Nephron progenitor cell (in vitro differentiated cells): ENCODE results near the gene CHMP3.

Experiments used
- DNase-seq: peaks from one replicate; pipeline ENCODE4 v3.0.0; 2021
- H3K27ac Mint-ChIP-seq: 2 replicates; pipeline ENCODE4 v1.8.0; 2021; ENCODE audit warnings: mild to moderate bottlenecking, moderate library complexity, mixed read lengths
- H3K27me3 Mint-ChIP-seq: 2 replicates; pipeline ENCODE4 v1.8.0; 2021; ENCODE audit warnings: mild to moderate bottlenecking, low read depth, mixed read lengths; ENCODE audit not compliant: poor library complexity
- H3K36me3 Mint-ChIP-seq: 2 replicates; pipeline ENCODE4 v1.8.0; 2021; ENCODE audit warnings: low read depth, mixed read lengths
- H3K4me1 Mint-ChIP-seq: 2 replicates; pipeline ENCODE4 v1.8.0; 2021; ENCODE audit warnings: mixed read lengths
- H3K4me3 Mint-ChIP-seq: 2 replicates; pipeline ENCODE4 v1.8.0; 2021; ENCODE audit warnings: mild to moderate bottlenecking, moderate library complexity, mixed read lengths
- H3K9me3 Mint-ChIP-seq: 2 replicates; pipeline ENCODE4 v1.8.0; 2021; ENCODE audit warnings: mild to moderate bottlenecking, moderate library complexity, mixed read lengths
- CTCF ChIP-seq: fragments of 200-600 bp; sonication (generic); IDR thresholded peaks from 2 replicates; pipeline ENCODE4 v1.5.0; 2021; ENCODE audit warnings: antibody characterized with exemption

CHMP3 gene

GRCh38 chr2:86562922-86563649 lies at the start of gene CHMP3:
TSS of gene CHMP3 (minus strand) at chr2:86563443. CDS start at chr2:86563348, 95 bp downstream.
- Mint-ChIP-seq H3K4me3 (peak within 1 kb of the TSS; percentile 94), H3K27ac (peak within 1 kb of the TSS; percentile 100), H3K36me3 (no peaks in the 10 kb centered on the region), H3K9me3 (peaks cover 25% of the 10 kb centered on the region), H3K4me1 (peaks cover 24% of the 10 kb centered on the region), H3K27me3 (peaks cover 10% of the 10 kb centered on the region)
- no peak for TF ChIP-seq CTCF
- DNase-seq: peak; percentile 92

GRCh38 chr2:86610871-86611270 lies 47.6 kb upstream of the CHMP3 start:
- Mint-ChIP-seq H3K9me3 (no peaks in the 10 kb centered on the region), H3K27me3 (no peaks in the 10 kb centered on the region), H3K36me3 (peaks cover 72% of the 10 kb centered on the region), H3K4me1 (no peaks in the 10 kb centered on the region), H3K4me3 (no peak overlapping the region), H3K27ac (no peak overlapping the region)
- DNase-seq: no peak
- TF ChIP-seq CTCF: no peak

- Mint-ChIP-seq H3K27ac (no peak overlapping the region), H3K27me3 (no peaks in the 10 kb centered on the region), H3K4me1 (no peaks in the 10 kb centered on the region), H3K4me3 (no peak overlapping the region), H3K9me3 (no peaks in the 10 kb centered on the region), H3K36me3 (peaks cover 77% of the 10 kb centered on the region)
- DNase-seq: no peak
- TF ChIP-seq CTCF: no peak
Measured at GRCh38 chr2:86608832-86609410, 45.7 kb upstream of the CHMP3 start.

GRCh38 chr2:86603905-86604304 lies 40.7 kb upstream of the CHMP3 start:
- no peak for DNase-seq
- Mint-ChIP-seq H3K36me3 (peaks cover 58% of the 10 kb centered on the region), H3K4me3 (no peak overlapping the region), H3K27ac (no peak overlapping the region), H3K27me3 (no peaks in the 10 kb centered on the region), H3K9me3 (no peaks in the 10 kb centered on the region), H3K4me1 (no peaks in the 10 kb centered on the region)
- no peak for TF ChIP-seq CTCF

GRCh38 chr2:86598966-86599365 lies 35.7 kb upstream of the CHMP3 start:
- no peaks in the 10 kb centered on the region for H3K9me3 Mint-ChIP-seq
- DNase-seq: no peak
- H3K4me1 Mint-ChIP-seq: no peaks in the 10 kb centered on the region
- no peak overlapping the region for H3K4me3 Mint-ChIP-seq
- peaks cover 20% of the 10 kb centered on the region for H3K36me3 Mint-ChIP-seq
- no peaks in the 10 kb centered on the region for H3K27me3 Mint-ChIP-seq
- no peak overlapping the region for H3K27ac Mint-ChIP-seq
- TF ChIP-seq CTCF: no peak

GRCh38 chr2:86596118-86596517 lies 32.9 kb upstream of the CHMP3 start:
- no peak for TF ChIP-seq CTCF
- Mint-ChIP-seq H3K36me3 (no peaks in the 10 kb centered on the region), H3K4me3 (no peak overlapping the region), H3K9me3 (peaks cover 2% of the 10 kb centered on the region), H3K4me1 (no peaks in the 10 kb centered on the region), H3K27ac (no peak overlapping the region), H3K27me3 (peaks cover 5% of the 10 kb centered on the region)
- no peak for DNase-seq
